Hepatocyte (in vitro differentiated cells): ENCODE results near the gene DSTN. TPM values are rescaled to one million over a fixed set of nuclear protein-coding genes. Genes with fewer than 3 reads are reported as not detected.

ENCODE experiments used
- DNase-seq: peaks from one replicate; pipeline ENCODE4 v3.0.0-alpha.2; 2016; ENCODE audit warnings: low spot score
- H2AFZ ChIP-seq: fragments of 200-600 bp; sonication (generic); 2 replicates; pipeline ENCODE4 v1.6.0; 2016; ENCODE audit warnings: antibody characterized with exemption, mild to moderate bottlenecking
- H3K27ac ChIP-seq: fragments of 200-600 bp; sonication (generic); 2 replicates; pipeline ENCODE4 v1.5.1; 2016; ENCODE audit warnings: mild to moderate bottlenecking
- H3K27me3 ChIP-seq: fragments of 200-600 bp; sonication (generic); 2 replicates; pipeline ENCODE4 v1.6.1; 2016
- H3K36me3 ChIP-seq: fragments of 200-600 bp; sonication (generic); replicated peaks from 2 replicates; pipeline ENCODE4 v1.5.1; 2016; ENCODE audit warnings: low read depth; ENCODE audit not compliant: insufficient read depth
- H3K4me1 ChIP-seq: fragments of 200-600 bp; sonication (generic); 2 replicates; pipeline ENCODE4 v1.5.1; 2016; ENCODE audit warnings: mild to moderate bottlenecking, moderate library complexity; ENCODE audit not compliant: insufficient read depth
- H3K4me2 ChIP-seq: fragments of 200-600 bp; sonication (generic); 2 replicates; pipeline ENCODE4 v1.6.0; 2016
- H3K4me3 ChIP-seq: fragments of 200-600 bp; sonication (generic); 2 replicates; pipeline ENCODE4 v1.5.1; 2016; ENCODE audit warnings: mild to moderate bottlenecking
- H3K79me2 ChIP-seq: fragments of 200-600 bp; sonication (generic); 2 replicates; pipeline ENCODE4 v1.6.0; 2017; ENCODE audit warnings: mild to moderate bottlenecking
- H3K9me2 ChIP-seq: fragments of 200-600 bp; sonication (generic); replicated peaks from 2 replicates; pipeline ENCODE4 v1.6.0; 2017; ENCODE audit warnings: mild to moderate bottlenecking; ENCODE audit not compliant: insufficient read depth
- H3K9me3 ChIP-seq: fragments of 200-600 bp; sonication (generic); 2 replicates; pipeline ENCODE4 v1.5.1; 2016; ENCODE audit warnings: low read depth, mild to moderate bottlenecking
- H4K20me1 ChIP-seq: fragments of 200-600 bp; sonication (generic); 2 replicates; pipeline ENCODE4 v1.6.0; 2016; ENCODE audit warnings: mild to moderate bottlenecking; ENCODE audit not compliant: insufficient read depth, poor library complexity, severe bottlenecking
- EZH2 ChIP-seq: fragments of 200-600 bp; sonication (generic); IDR thresholded peaks from 2 replicates; pipeline ENCODE4 v1.6.1; 2016; ENCODE audit warnings: antibody characterized with exemption, mild to moderate bottlenecking, borderline replicate concordance
- EZH2phosphoT487 ChIP-seq: fragments of 200-600 bp; sonication (generic); IDR thresholded peaks from one replicate; pipeline ENCODE4 v1.6.1; 2018; ENCODE audit warnings: antibody characterized with exemption, mild to moderate bottlenecking, low read depth, moderate library complexity; ENCODE audit not compliant: unreplicated experiment, severe bottlenecking
- WGBS: methylation state at CpG from one replicate; pipeline ENCODE4 v1.1.6; 2016; ENCODE audit warnings: low lambda C conversion rate; ENCODE audit errors: missing lambda C conversion rate; 5-methylcytosine and 5-hydroxymethylcytosine counted together
- polyA plus RNA-seq: library from polyadenylated mRNA; unstranded; fragments of >200 nt; fragmentation: Nextera tagmentation; extraction: Ambion mirVana; gene quantifications from 2 replicates; pipeline ENCODE4 v1.2.1, GENCODE V29; 2016
- total RNA-seq: library from RNA; depleted of rRNA; stranded (reverse); fragments of >200 nt; gene quantifications from 2 replicates; pipeline ENCODE4 v1.2.3, GENCODE V29; 2014
- TF ChIP-seq, protein P1 (sequence below): fragments of 200-600 bp; sonication (generic); IDR thresholded peaks from 2 replicates; pipeline ENCODE4 v1.5.1; 2016; ENCODE audit warnings: antibody characterized with exemption, mild to moderate bottlenecking; ENCODE audit not compliant: poor library complexity

The DSTN gene
- total and polyA plus RNA-seq, 2 experiments from 2014 or later = 342 to 352 TPM

DNA sequence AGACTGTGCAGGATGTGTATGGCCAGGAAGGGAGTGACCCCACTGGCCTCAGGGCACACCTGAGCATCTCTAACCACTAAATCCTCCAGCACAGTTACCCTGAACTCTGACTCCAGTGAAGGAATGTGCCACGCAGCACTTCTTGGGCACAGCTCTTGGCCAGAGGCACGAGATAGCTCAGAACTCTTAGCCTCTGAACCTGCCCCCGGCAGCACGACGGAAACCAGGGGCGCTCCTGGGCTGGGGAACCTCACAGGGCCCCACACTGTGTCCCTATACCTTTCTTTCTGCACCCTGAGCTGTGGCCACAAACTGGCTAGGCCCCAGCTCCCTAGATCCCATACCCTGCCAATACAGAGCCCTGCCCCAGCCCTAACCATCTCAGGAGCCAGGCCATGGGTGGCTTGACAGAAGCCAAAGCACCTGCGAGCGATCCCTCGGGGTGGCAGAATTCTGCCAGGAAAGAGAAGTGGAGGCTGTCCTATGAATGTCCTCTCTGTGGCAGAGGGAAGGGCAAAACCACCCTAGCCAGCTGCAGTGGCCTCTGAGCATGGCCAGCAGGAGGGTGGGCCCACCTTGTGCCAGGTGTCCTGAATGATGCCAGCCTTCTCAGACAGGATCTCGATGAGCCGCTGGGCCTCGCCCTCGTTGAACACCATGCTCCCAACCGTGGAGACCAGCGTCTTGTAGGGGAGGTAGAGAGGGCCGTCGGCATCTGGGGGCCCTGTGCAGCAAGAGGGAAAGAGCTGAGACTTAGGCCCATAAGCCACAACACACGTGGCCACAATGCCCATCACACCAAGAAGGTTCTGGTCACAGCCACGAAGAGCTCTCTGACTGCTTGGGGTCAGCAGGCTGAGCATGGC, 72.8 kb downstream of the DSTN start:
- H3K79me2 ChIP-seq = peaks cover 99% of the 10 kb centered on the region

DNA sequence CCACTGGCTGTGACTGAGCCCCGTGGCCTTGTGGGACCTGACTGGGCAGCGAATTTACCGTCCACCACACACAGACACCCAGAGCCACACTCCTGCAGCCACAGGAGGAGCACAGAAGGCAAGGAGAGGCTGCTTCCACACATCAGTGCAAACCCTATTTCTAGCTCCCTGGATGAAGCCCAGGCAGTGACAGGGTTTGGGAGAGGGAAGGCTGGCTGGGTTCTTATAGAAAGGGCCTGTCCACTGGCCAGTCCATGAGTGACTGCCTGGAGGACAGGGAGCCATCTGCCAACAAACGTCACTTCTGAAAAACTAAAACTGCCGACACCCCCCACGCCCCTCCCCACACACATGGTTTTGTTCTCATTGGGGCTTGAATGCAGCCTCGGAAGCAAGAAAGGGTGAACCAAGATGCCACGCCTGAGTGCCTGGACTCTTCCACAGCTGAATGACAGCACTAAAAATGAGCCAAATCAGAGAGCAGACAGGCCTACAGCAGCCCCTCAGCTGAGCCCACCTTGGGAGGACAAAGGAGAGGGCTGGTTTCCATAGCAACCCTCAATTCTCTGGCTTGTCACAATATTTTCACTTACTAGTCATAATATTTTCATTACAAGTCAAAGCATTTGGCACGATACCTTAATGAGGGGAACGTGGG, 73.8 kb downstream of the DSTN start:
- no peak for DNase-seq
- peaks cover 99% of the 10 kb centered on the region for H3K79me2 ChIP-seq
- no peaks in the 10 kb centered on the region for H3K9me2 ChIP-seq
- TF ChIP-seq EZH2 (no peak), EZH2phosphoT487 (no peak)
- TF ChIP-seq, protein P1, sequence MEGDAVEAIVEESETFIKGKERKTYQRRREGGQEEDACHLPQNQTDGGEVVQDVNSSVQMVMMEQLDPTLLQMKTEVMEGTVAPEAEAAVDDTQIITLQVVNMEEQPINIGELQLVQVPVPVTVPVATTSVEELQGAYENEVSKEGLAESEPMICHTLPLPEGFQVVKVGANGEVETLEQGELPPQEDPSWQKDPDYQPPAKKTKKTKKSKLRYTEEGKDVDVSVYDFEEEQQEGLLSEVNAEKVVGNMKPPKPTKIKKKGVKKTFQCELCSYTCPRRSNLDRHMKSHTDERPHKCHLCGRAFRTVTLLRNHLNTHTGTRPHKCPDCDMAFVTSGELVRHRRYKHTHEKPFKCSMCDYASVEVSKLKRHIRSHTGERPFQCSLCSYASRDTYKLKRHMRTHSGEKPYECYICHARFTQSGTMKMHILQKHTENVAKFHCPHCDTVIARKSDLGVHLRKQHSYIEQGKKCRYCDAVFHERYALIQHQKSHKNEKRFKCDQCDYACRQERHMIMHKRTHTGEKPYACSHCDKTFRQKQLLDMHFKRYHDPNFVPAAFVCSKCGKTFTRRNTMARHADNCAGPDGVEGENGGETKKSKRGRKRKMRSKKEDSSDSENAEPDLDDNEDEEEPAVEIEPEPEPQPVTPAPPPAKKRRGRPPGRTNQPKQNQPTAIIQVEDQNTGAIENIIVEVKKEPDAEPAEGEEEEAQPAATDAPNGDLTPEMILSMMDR = no peak
- H4K20me1 ChIP-seq = peaks cover 100% of the 10 kb centered on the region
- no peak overlapping the region for H3K4me3 ChIP-seq
- H3K9me3 ChIP-seq = no peaks in the 10 kb centered on the region
- no peak overlapping the region for H2AFZ ChIP-seq
- no peaks in the 10 kb centered on the region for H3K36me3 ChIP-seq
- no peak overlapping the region for H3K4me2 ChIP-seq
- H3K4me1 ChIP-seq = peaks cover 27% of the 10 kb centered on the region
- H3K27ac ChIP-seq = no peak overlapping the region
- no peaks in the 10 kb centered on the region for H3K27me3 ChIP-seq
- WGBS = 91% methylated on average over 10 of the region's 10 CpGs

More for the DNA sequence above, 72.8 kb downstream of the DSTN start:
- Histone ChIP-seq H2AFZ (no peak overlapping the region), H3K4me3 (no peak overlapping the region), H3K4me1 (peaks cover 26% of the 10 kb centered on the region), H3K27ac (no peak overlapping the region), H3K9me2 (no peaks in the 10 kb centered on the region), H3K9me3 (no peaks in the 10 kb centered on the region), H3K4me2 (no peak overlapping the region), H3K27me3 (no peaks in the 10 kb centered on the region), H4K20me1 (peaks cover 100% of the 10 kb centered on the region), H3K36me3 (no peaks in the 10 kb centered on the region)
- TF ChIP-seq EZH2 = no peak
- TF ChIP-seq, protein P1 = no peak
- no peak for TF ChIP-seq EZH2phosphoT487
- 91% methylated on average over 19 of the region's 19 CpGs for WGBS
- no peak for DNase-seq

DNA sequence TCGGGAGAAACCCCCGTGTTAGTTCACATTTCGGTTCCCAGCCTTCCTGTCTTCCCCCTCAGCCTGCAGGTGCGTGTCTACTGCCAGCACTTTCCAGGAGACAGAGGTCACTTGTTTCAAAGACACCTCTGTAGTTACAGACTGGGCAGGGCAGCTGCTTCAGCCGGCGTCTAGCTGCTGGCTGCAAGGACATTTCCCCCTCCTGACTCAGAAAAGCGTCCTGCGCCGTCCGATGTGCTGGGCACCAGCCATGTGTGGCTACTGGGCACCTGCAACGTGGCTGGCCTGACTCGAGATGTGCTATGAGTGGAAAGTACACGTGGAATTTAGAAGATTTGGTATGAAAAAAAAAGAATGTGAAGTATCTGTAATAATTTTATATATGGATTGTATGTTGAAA, 74.6 kb downstream of the DSTN start:
- Histone ChIP-seq H3K9me3 (no peaks in the 10 kb centered on the region), H3K4me2 (no peak overlapping the region), H3K36me3 (no peaks in the 10 kb centered on the region), H3K79me2 (peaks cover 99% of the 10 kb centered on the region), H3K4me1 (peaks cover 35% of the 10 kb centered on the region), H3K4me3 (no peak overlapping the region), H4K20me1 (peaks cover 100% of the 10 kb centered on the region), H2AFZ (no peak overlapping the region), H3K9me2 (no peaks in the 10 kb centered on the region), H3K27me3 (no peaks in the 10 kb centered on the region), H3K27ac (no peak overlapping the region)
- WGBS = 83% methylated on average over 13 of the region's 13 CpGs
- TF ChIP-seq EZH2phosphoT487 = no peak
- no peak for TF ChIP-seq EZH2
- TF ChIP-seq, protein P1 = no peak
- DNase-seq = no peak
